Activated T-cell treated with anti-CD3 and anti-CD28 coated beads, Interleukin-2, amount 50 U/mL, for 72 hours (primary cell): ENCODE data around the gene ADAMTS19. TPM values are rescaled to one million over a fixed set of nuclear protein-coding genes. Genes with fewer than 3 reads are reported as not detected.

Source experiments
- ATAC-seq, 2 donors: fragments of 150-1000 bp; cut with Tn5 transposase; replicated peaks in 1 of 2; 2 replicates each; pipeline ENCODE4 v1.10.0; 2021; ENCODE audit warnings: moderate library complexity in 2 of 2, mild to moderate bottlenecking in 1 of 2
- DNase-seq, 2 donors: peaks; one replicate each; pipeline ENCODE4 v3.0.0; 2021 to 2022; ENCODE audit warnings: mixed read lengths in 1 of 2
- H3K27ac Mint-ChIP-seq: one replicate; pipeline ENCODE4 v1.8.0; 2022; ENCODE audit warnings: mild to moderate bottlenecking, moderate library complexity, mixed read lengths
- H3K27me3 Mint-ChIP-seq: one replicate; pipeline ENCODE4 v1.8.0; 2022; ENCODE audit warnings: low read depth, mixed read lengths
- H3K36me3 Mint-ChIP-seq, 2 donors: one replicate each; pipeline ENCODE4 v1.8.0; 2022; ENCODE audit warnings: mixed read lengths in 2 of 2, mild to moderate bottlenecking in 1 of 2; ENCODE audit not compliant: insufficient read depth in 2 of 2
- H3K4me1 Mint-ChIP-seq: one replicate; pipeline ENCODE4 v1.8.0; 2022; ENCODE audit warnings: low read depth, mixed read lengths
- H3K4me3 Mint-ChIP-seq, 2 donors: one replicate each; pipeline ENCODE4 v1.8.0; 2022; ENCODE audit warnings: mild to moderate bottlenecking in 2 of 2, mixed read lengths in 2 of 2, moderate library complexity in 2 of 2
- H3K9me3 Mint-ChIP-seq, 2 donors: one replicate each; pipeline ENCODE4 v1.8.0; 2022; ENCODE audit warnings: mixed read lengths in 2 of 2
- total RNA-seq, 2 donors: library from RNA; stranded (reverse); gene quantifications; one replicate each; pipeline ENCODE4 v1.2.3, GENCODE V29; 2022

The ADAMTS19 gene
- total RNA-seq, 2 donors from 2014 or later, result not detected

- DNase-seq, result peak; percentile 53 to 62
- H3K4me3 Mint-ChIP-seq, result no peak overlapping the region
- no peaks in the 10 kb centered on the region for H3K9me3 Mint-ChIP-seq
- no peaks in the 10 kb centered on the region for H3K27me3 Mint-ChIP-seq
- ATAC-seq, result peak in 1 of 2 donors; percentile 27
- H3K36me3 Mint-ChIP-seq, result no peaks in the 10 kb centered on the region
- H3K27ac Mint-ChIP-seq, result no peak overlapping the region
- H3K4me1 Mint-ChIP-seq, result no peaks in the 10 kb centered on the region
Observed at GRCh38 chr5:129771058-129771838, 311.1 kb downstream of the ADAMTS19 start.

GRCh38 chr5:129773376-129773775 lies 313.3 kb downstream of the ADAMTS19 start:
- no peak overlapping the region for H3K27ac Mint-ChIP-seq
- H3K36me3 Mint-ChIP-seq, result no peaks in the 10 kb centered on the region
- H3K9me3 Mint-ChIP-seq, result no peaks in the 10 kb centered on the region
- no peaks in the 10 kb centered on the region for H3K4me1 Mint-ChIP-seq
- no peak for DNase-seq
- no peaks in the 10 kb centered on the region for H3K27me3 Mint-ChIP-seq
- no peak for ATAC-seq
- H3K4me3 Mint-ChIP-seq, result no peak overlapping the region

GRCh38 chr5:129781594-129781993 lies 321.5 kb downstream of the ADAMTS19 start:
- no peak for DNase-seq
- H3K27me3 Mint-ChIP-seq, result no peaks in the 10 kb centered on the region
- H3K36me3 Mint-ChIP-seq, result no peaks in the 10 kb centered on the region
- ATAC-seq, result no peak
- H3K9me3 Mint-ChIP-seq, result peaks cover 0 to 2% of the 10 kb centered on the region in 2 donors
- no peak overlapping the region for H3K4me3 Mint-ChIP-seq
- H3K4me1 Mint-ChIP-seq, result no peaks in the 10 kb centered on the region
- H3K27ac Mint-ChIP-seq, result no peak overlapping the region
